Measurements from ENCODE around the gene SERINC2. TPM values are rescaled to one million over a fixed set of nuclear protein-coding genes. Genes with fewer than 3 reads are reported as not detected.

Gene SERINC2
- total and polyA plus RNA-seq, 2 of the 4 experiments (the other 2 are of a cell fraction) = 2.0 to 59.5 TPM

DNA sequence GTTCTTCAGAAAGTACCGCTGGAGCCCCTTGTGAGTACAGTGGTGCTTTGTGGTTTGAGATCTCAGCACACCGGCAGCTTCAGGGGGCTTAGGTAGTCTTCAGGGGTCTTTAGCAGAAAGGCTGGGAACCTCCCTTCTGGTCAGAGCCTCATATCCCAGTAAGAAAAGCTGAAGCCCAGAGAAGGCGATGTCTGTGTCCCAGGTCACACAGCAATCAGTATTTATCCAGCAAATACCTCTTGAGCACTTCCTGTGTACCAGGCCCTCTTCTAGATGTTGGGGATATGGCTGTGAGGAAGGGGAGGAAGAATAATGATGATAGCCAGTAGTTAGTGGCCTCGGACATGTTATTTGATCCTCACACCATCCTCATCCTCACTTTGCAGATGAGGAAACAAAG, 14.3 kb downstream of the SERINC2 start:
- Histone ChIP-seq H2AK5ac (ENCODE audit: low read depth, low read length) (no peak overlapping the region), H4K8ac (ENCODE audit: low read depth in 2 of 2, low read length in 2 of 2) (no peak overlapping the region), H2AFZ (replicated peaks; ENCODE audit: low read length, poor library complexity) (no peak overlapping the region), H3K79me1 (ENCODE audit: low read depth in 1 of 2, low read length in 2 of 2) (peaks cover 0 to 32% of the 10 kb centered on the region in 2 experiments; a peak in 2 of 4 replicates), H4K20me1 (ENCODE audit: insufficient read depth, low read length) (peaks cover 29% of the 10 kb centered on the region), H3K14ac (replicated peaks; ENCODE audit: low read depth, low read length) (no peak overlapping the region), H3K56ac (ENCODE audit: extremely low read depth, insufficient read depth, low read length) (no peak overlapping the region), H3K23ac (ENCODE audit: low read depth, low read length) (no peak overlapping the region), H3K18ac (ENCODE audit: low read depth, low read length) (no peak overlapping the region), H3K9me1 (ENCODE audit: insufficient read depth, low read length) (peaks cover 9% of the 10 kb centered on the region), H4K91ac (ENCODE audit: insufficient read depth, low read depth, low read length) (no peak overlapping the region), H2BK5ac (ENCODE audit: low read depth, low read length, poor library complexity, severe bottlenecking) (no peak overlapping the region), H3K9me3 (ENCODE audit: control insufficient read depth, insufficient read depth, low read length) (no peaks in the 10 kb centered on the region), H3K4me3 (ENCODE audit: insufficient read depth, low read depth, low read length) (no peak overlapping the region), H3K9ac (ENCODE audit: low read depth, low read length) (no peak overlapping the region), H3K27ac (ENCODE audit: insufficient read depth, low read length) (no peak overlapping the region), H2BK15ac (ENCODE audit: low read depth, low read length) (no peak overlapping the region), H2BK20ac (ENCODE audit: low read depth, low read length) (no peak overlapping the region), H4K5ac (ENCODE audit: low read depth, low read length) (no peak overlapping the region), H3K4ac (ENCODE audit: low read depth, low read length) (no peak overlapping the region), H2BK120ac (ENCODE audit: low read depth, low read length) (no peak overlapping the region), H2AK9ac (replicated peaks; ENCODE audit: low read depth, low read length, poor library complexity) (no peak overlapping the region), H3K36me3 (ENCODE audit: control insufficient read depth, insufficient read depth, low read length) (peaks cover 36% of the 10 kb centered on the region), H3K27me3 (ENCODE audit: control insufficient read depth, insufficient read depth, low read length) (no peaks in the 10 kb centered on the region), H3K4me2 (ENCODE audit: low read depth, low read length) (no peak overlapping the region), H3K4me1 (ENCODE audit: control insufficient read depth, insufficient read depth, low read length) (peaks cover 3% of the 10 kb centered on the region)
- TF ChIP-seq MAFK (IDR thresholded peaks at IDR 0.05; ENCODE audit: low read depth, low read length) = no peak
- TF ChIP-seq, protein P1, sequence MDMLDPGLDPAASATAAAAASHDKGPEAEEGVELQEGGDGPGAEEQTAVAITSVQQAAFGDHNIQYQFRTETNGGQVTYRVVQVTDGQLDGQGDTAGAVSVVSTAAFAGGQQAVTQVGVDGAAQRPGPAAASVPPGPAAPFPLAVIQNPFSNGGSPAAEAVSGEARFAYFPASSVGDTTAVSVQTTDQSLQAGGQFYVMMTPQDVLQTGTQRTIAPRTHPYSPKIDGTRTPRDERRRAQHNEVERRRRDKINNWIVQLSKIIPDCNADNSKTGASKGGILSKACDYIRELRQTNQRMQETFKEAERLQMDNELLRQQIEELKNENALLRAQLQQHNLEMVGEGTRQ (IDR thresholded peaks at IDR 0.05; ENCODE audit: low read depth, low read length) = no peak
- no peak for TF ChIP-seq MXI1 (IDR thresholded peaks at IDR 0.05; ENCODE audit: borderline replicate concordance, low read depth, low read length)
- no peak for TF ChIP-seq NFE2L2 (IDR thresholded peaks at IDR 0.05; ENCODE audit: low read depth, low read length)
- TF ChIP-seq, protein P2, sequence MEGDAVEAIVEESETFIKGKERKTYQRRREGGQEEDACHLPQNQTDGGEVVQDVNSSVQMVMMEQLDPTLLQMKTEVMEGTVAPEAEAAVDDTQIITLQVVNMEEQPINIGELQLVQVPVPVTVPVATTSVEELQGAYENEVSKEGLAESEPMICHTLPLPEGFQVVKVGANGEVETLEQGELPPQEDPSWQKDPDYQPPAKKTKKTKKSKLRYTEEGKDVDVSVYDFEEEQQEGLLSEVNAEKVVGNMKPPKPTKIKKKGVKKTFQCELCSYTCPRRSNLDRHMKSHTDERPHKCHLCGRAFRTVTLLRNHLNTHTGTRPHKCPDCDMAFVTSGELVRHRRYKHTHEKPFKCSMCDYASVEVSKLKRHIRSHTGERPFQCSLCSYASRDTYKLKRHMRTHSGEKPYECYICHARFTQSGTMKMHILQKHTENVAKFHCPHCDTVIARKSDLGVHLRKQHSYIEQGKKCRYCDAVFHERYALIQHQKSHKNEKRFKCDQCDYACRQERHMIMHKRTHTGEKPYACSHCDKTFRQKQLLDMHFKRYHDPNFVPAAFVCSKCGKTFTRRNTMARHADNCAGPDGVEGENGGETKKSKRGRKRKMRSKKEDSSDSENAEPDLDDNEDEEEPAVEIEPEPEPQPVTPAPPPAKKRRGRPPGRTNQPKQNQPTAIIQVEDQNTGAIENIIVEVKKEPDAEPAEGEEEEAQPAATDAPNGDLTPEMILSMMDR (conservative IDR thresholded peaks at IDR 0.05; ENCODE audit: low read depth, low read length) = no peak
- TF ChIP-seq BHLHE40 (IDR thresholded peaks at IDR 0.05; ENCODE audit: low read depth, low read length) = no peak
- TF ChIP-seq RAD21 (IDR thresholded peaks at IDR 0.05; ENCODE audit: low read length) = no peak
- TF ChIP-seq RCOR1 (IDR thresholded peaks at IDR 0.05; ENCODE audit: insufficient replicate concordance, low read length) = no peak
- no peak for TF ChIP-seq POLR2A (IDR thresholded peaks at IDR 0.05; ENCODE audit: low read depth, low read length)
- no peak for TF ChIP-seq RFX5 (IDR thresholded peaks at IDR 0.05; ENCODE audit: low read depth, low read length)
- no peak for TF ChIP-seq CEBPB (IDR thresholded peaks at IDR 0.05; ENCODE audit: low read depth, low read length)
- no peak for TF ChIP-seq MAZ (IDR thresholded peaks at IDR 0.05; ENCODE audit: borderline replicate concordance, low read depth, low read length)
- TF ChIP-seq, protein P3, sequence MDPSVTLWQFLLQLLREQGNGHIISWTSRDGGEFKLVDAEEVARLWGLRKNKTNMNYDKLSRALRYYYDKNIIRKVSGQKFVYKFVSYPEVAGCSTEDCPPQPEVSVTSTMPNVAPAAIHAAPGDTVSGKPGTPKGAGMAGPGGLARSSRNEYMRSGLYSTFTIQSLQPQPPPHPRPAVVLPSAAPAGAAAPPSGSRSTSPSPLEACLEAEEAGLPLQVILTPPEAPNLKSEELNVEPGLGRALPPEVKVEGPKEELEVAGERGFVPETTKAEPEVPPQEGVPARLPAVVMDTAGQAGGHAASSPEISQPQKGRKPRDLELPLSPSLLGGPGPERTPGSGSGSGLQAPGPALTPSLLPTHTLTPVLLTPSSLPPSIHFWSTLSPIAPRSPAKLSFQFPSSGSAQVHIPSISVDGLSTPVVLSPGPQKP (IDR thresholded peaks at IDR 0.05; ENCODE audit: borderline replicate concordance, low read depth, low read length) = no peak
- TF ChIP-seq CHD1 (IDR thresholded peaks at IDR 0.05; ENCODE audit: low read depth, low read length) = no peak
- no peak for TF ChIP-seq SMC3 (IDR thresholded peaks at IDR 0.05; ENCODE audit: low read depth, low read length)
- TF ChIP-seq FOS (IDR thresholded peaks at IDR 0.05; ENCODE audit: low read depth, low read length) = no peak
- dilution Hi-C loops (cut with HindIII; ENCODE audit: low sequenced_read_pairs, unreplicated experiment) = no loop called here
- intact Hi-C loops (cut with micrococcal nuclease) = no loop called here
- ChIA-PET POLR2A (ENCODE audit: unreplicated experiment) (interaction anchor here (0.6 kb wide), 1 partner anchor 9 kb away, joined by 3 read pairs; no protein-coding TSS in a partner anchor), CTCF (interaction anchor here (0.6 to 0.9 kb wide), 3 partner anchors 31 to 122 kb away, joined by 3 read pairs; no protein-coding TSS in a partner anchor)
- ATAC-seq (ENCODE audit: low read depth) (no peak), DNase-seq (no peak)
- in situ Hi-C loops (cut with MboI; ENCODE audit: low sequenced_read_pairs) = loop anchor here (10.0 kb wide), 1 partner anchor 243 kb away; no protein-coding TSS in a partner anchor
- no TSS peak for BruUV-seq (replicated peaks)
- WGBS, 2 experiments (ENCODE audit: extremely low coverage in 2 of 2, insufficient read length in 1 of 2) = no CpG with 5 or more reads among the region's 4 CpGs

Data from IMR-90 (cell line).